ENCODE measurements around the gene PPP2R2C.

GRCh38 chr4:6296026-6296425, 176.4 kb downstream of the PPP2R2C start:
- TF ChIP-seq CTCF (conservative IDR thresholded peaks at IDR 0.05; ENCODE audit: low read depth in 2 of 2) (no peak), EZH2 (IDR thresholded peaks at IDR 0.05; ENCODE audit: low read depth, unreplicated experiment) (no peak)

Data from GM23338 (cell line).